Fibroblast of the aortic adventitia (primary cell): ENCODE data around the gene AUTS2. TPM values are rescaled to one million over a fixed set of nuclear protein-coding genes. Genes with fewer than 3 reads are reported as not detected.

Source experiments
- DNase-seq: peaks from one replicate; pipeline ENCODE4 v3.0.0-alpha.2; 2010; ENCODE audit warnings: low read depth
- H3K4me3 ChIP-seq: 2 replicates; pipeline ENCODE4 v1.5.1; 2011; ENCODE audit warnings: low read depth, mild to moderate bottlenecking, control low read depth, low read length, moderate library complexity
- total RNA-seq: library from RNA; depleted of rRNA; stranded (reverse); fragments of >200 nt; gene quantifications from 2 replicates; pipeline ENCODE4 v1.2.3, GENCODE V29; 2012; ENCODE audit warnings: low replicate concordance
- TF ChIP-seq, protein P1 (sequence below): IDR thresholded peaks from 2 replicates; pipeline ENCODE4 v1.5.1; 2011; ENCODE audit warnings: mild to moderate bottlenecking, low read length, control low read depth, inconsistent platforms; ENCODE audit not compliant: insufficient read depth

The AUTS2 gene
- total RNA-seq, 1 donor = 10.7 TPM

DNA sequence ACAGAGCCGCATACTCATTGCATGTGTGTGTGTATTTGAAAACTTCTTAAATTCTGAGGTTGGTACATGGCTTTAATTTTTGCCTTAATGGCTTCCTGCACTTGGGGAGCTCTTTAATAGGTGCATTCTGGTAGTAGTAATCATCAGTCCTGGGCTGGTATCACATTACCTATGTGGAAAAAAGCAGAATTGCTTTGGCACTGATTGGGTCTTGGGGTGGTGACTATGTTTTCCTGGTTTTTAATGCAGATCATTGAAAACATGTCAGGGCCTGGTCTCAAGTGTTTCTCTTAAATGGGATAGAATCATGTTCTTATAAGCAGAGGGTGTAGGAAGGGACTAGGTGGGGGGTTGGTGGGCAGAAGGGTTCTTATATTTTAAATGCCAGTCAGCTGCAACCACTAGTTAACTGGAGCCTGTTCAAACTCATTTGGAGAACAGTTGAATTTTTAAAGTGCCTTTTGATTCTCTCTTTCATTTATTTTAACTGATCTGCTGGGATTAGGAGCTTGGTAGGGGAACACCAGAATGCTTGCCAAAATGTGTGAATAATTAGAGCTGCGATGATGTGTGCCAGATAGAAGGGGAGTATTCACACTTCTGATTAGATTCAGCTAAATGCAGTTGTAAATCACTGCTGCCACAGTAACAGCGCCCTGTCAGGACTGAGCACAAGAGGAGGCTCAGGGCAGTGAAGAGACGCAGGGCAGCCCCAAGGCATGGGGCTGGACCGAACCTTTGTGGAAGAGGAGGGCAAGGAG is 900.1 kb downstream of the AUTS2 start:
- DNase-seq = no peak
- H3K4me3 ChIP-seq = no peak overlapping the region
- TF ChIP-seq, protein P1, sequence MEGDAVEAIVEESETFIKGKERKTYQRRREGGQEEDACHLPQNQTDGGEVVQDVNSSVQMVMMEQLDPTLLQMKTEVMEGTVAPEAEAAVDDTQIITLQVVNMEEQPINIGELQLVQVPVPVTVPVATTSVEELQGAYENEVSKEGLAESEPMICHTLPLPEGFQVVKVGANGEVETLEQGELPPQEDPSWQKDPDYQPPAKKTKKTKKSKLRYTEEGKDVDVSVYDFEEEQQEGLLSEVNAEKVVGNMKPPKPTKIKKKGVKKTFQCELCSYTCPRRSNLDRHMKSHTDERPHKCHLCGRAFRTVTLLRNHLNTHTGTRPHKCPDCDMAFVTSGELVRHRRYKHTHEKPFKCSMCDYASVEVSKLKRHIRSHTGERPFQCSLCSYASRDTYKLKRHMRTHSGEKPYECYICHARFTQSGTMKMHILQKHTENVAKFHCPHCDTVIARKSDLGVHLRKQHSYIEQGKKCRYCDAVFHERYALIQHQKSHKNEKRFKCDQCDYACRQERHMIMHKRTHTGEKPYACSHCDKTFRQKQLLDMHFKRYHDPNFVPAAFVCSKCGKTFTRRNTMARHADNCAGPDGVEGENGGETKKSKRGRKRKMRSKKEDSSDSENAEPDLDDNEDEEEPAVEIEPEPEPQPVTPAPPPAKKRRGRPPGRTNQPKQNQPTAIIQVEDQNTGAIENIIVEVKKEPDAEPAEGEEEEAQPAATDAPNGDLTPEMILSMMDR = no peak

DNA sequence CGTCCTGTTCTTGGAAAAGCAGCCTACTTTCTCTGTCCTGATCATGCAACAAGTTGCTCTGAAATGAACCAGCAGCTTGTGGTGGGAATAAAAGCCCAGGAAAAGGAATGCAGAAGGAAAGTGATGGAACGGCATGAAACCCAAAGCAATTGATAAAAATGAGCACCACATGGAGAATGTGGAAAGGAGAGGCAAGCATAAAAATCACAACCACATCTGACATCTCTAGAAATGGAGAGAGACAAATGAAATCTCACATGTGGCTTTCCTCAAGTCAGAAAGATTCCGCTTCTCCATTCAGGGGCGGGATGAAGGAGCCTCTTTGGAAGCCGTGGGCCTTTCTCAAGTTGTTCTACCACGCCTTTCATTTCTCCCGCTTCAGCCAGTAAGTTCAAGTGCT is 902.0 kb downstream of the AUTS2 start:
- TF ChIP-seq, protein P1 = no peak
- H3K4me3 ChIP-seq = no peak overlapping the region
- no peak for DNase-seq

DNA sequence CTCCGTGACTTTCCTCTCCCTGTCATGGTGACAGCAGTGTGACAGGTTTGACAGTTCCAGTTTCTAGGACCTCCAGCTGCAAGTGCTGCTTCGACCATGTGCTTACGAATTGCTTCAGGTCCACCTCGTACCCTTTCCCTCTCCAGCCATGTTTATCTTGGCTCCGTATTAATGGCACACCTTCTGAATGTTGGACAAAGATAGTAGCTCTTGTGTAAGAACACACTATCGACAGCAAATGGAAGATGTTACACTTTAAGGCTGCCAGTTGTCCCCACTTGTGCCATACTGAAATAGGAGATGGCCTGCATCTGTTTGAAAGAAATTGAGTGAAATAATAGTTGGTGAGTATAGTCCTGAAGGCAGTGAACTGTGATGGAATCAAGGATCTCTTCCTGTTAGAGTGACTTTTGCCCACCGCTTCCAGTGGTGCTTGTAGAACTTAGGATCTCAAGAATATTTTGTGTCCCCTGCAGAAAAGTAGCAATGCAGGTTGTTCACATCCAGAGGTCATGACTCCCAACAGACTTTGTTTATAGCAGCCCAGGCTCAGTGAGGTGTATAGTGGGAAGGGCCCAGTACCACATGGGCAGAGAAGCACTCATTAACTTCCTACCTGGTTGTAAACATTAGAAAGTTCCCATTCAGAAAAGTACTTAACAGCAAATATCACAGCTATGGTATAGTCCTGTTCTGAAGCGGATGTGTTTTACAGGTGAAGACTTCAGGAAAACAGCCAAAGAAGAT is 904.0 kb downstream of the AUTS2 start:
- no peak overlapping the region for H3K4me3 ChIP-seq
- TF ChIP-seq, protein P1 = no peak
- no peak for DNase-seq

DNA sequence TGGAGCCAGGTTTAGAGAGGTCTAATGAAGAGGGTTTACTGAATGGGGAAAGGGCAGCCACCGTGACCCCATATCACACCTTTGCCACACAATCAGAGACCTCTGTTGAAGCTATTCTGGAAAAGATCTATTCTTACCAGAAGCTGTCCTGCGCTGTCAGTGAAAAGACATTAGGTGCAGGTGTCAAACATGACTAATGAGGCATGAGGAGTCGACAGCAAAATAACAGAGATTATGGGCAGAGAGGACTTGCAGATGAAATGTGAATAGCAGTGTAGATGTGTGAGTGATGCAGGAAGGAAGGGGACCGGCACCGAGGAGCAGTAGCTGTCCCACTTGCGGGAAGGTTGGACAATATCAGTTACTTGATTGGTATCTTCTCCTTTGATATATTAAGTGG is 906.0 kb downstream of the AUTS2 start:
- H3K4me3 ChIP-seq = no peak overlapping the region
- DNase-seq = no peak
- TF ChIP-seq, protein P1 = no peak

DNA sequence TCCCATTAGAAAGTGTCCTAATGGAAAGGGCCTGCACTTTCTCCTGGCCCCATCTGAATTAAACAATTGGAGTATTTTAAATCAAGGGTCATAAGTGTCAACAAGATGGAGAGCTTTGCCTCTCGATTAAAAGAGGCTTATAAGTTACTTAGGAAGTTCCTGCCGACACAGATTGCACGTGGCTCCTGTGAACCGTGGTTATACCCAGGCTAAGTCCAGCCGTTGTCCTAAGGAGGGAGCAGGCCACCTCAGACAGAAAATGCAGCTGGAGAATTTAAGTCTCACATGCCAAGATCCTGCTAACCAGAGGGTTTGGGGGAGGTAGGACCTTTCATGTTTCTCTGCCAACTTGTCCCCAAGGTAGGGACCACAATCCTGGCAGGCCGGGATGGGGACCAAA is 907.2 kb downstream of the AUTS2 start:
- no peak overlapping the region for H3K4me3 ChIP-seq
- TF ChIP-seq, protein P1 = no peak
- no peak for DNase-seq

DNA sequence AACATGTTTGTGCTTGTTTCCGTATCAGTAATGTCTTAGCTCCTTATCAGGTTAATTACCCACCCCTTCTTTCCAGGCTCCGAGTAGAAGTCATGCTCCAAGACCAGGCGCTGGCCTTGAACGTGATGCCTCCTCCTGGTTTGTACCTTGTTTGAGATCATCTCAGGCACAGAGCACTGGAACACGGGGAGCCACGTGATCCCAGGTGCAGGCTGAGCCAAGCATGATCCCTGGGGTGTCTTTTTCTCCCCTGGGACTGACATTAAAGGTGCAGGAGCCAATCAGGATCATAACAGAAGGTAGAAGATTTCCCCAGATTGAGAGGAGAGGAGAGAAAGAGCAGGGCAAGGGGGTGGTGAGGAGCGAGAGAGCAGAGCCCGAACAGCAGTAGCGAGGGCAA is 907.6 kb downstream of the AUTS2 start:
- TF ChIP-seq, protein P1 = no peak
- DNase-seq = no peak
- H3K4me3 ChIP-seq = no peak overlapping the region
